BE2C (cell line): ENCODE data around the gene HMGN1.
A peak's percentile ranks its signal among the peaks of the same experiment; 100 is the strongest.

Experiments
- DNase-seq: peaks from one replicate; pipeline ENCODE4 v3.0.0-alpha.2; 2020
- H3K27me3 ChIP-seq: fragments of 250-450 bp; sonication (Bioruptor Pico); 2 replicates; pipeline ENCODE4 v1.5.1; 2020; ENCODE audit warnings: mild to moderate bottlenecking
- H3K36me3 ChIP-seq: fragments of 250-450 bp; sonication (Bioruptor Pico); 2 replicates; pipeline ENCODE4 v1.5.1; 2020; ENCODE audit warnings: mild to moderate bottlenecking
- H3K4me1 ChIP-seq: fragments of 250-450 bp; sonication (Bioruptor Pico); 2 replicates; pipeline ENCODE4 v1.5.1; 2020
- H3K4me3 ChIP-seq: 2 replicates; pipeline ENCODE4 v1.5.1; 2011; ENCODE audit warnings: low read depth, low read length
- H3K9me3 ChIP-seq: fragments of 250-450 bp; sonication (Bioruptor Pico); 2 replicates; pipeline ENCODE4 v1.5.1; 2020
- TF ChIP-seq, protein P1 (sequence below): IDR thresholded peaks from 2 replicates; pipeline ENCODE4 v1.5.1; 2012; ENCODE audit warnings: mild to moderate bottlenecking, low read depth, low read length

Gene HMGN1

GRCh38 chr21:39332175-39332574 lies 16.7 kb downstream of the HMGN1 start:
- no peaks in the 10 kb centered on the region for H3K9me3 ChIP-seq
- no peak overlapping the region; the same call in 1 of the 2 replicates for H3K4me3 ChIP-seq
- no peaks in the 10 kb centered on the region for H3K4me1 ChIP-seq
- TF ChIP-seq, protein P1, sequence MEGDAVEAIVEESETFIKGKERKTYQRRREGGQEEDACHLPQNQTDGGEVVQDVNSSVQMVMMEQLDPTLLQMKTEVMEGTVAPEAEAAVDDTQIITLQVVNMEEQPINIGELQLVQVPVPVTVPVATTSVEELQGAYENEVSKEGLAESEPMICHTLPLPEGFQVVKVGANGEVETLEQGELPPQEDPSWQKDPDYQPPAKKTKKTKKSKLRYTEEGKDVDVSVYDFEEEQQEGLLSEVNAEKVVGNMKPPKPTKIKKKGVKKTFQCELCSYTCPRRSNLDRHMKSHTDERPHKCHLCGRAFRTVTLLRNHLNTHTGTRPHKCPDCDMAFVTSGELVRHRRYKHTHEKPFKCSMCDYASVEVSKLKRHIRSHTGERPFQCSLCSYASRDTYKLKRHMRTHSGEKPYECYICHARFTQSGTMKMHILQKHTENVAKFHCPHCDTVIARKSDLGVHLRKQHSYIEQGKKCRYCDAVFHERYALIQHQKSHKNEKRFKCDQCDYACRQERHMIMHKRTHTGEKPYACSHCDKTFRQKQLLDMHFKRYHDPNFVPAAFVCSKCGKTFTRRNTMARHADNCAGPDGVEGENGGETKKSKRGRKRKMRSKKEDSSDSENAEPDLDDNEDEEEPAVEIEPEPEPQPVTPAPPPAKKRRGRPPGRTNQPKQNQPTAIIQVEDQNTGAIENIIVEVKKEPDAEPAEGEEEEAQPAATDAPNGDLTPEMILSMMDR, result no peak
- H3K27me3 ChIP-seq, result no peaks in the 10 kb centered on the region
- no peaks in the 10 kb centered on the region for H3K36me3 ChIP-seq
- DNase-seq, result peak; percentile 37

DNA sequence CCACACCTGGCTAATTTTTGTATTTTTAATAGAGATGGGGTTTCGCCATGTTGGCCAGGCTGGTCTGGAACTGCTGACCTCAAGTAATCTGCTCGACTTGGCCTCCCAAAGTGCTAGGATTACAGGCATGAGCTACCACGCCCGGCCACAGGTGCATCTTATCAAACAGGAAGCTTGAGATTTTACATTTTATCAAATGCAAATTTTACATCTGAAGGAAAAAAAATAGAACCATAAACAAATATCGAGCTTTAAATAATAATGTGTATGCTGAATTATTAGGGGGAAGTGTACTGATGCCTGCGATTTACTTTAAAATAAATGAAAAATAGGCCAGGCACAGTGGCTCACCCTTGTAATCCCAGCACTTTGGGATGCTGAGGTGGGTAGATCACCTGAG lies 18.9 kb downstream of the HMGN1 start:
- H3K27me3 ChIP-seq, result no peaks in the 10 kb centered on the region
- TF ChIP-seq, protein P1, result no peak
- no peaks in the 10 kb centered on the region for H3K36me3 ChIP-seq
- H3K9me3 ChIP-seq, result no peaks in the 10 kb centered on the region
- no peak overlapping the region for H3K4me3 ChIP-seq
- no peak for DNase-seq
- H3K4me1 ChIP-seq, result no peaks in the 10 kb centered on the region

- TF ChIP-seq, protein P1, result no peak
- no peaks in the 10 kb centered on the region for H3K27me3 ChIP-seq
- no peaks in the 10 kb centered on the region for H3K4me1 ChIP-seq
- H3K36me3 ChIP-seq, result no peaks in the 10 kb centered on the region
- no peaks in the 10 kb centered on the region for H3K9me3 ChIP-seq
- DNase-seq, result no peak
- no peak overlapping the region for H3K4me3 ChIP-seq
These were observed 21.2 kb downstream of the HMGN1 start for GRCh38 chr21:39327727-39328126.

- no peak for DNase-seq
- no peaks in the 10 kb centered on the region for H3K36me3 ChIP-seq
- TF ChIP-seq, protein P1, result no peak
- H3K9me3 ChIP-seq, result no peaks in the 10 kb centered on the region
- no peaks in the 10 kb centered on the region for H3K27me3 ChIP-seq
- no peak overlapping the region for H3K4me3 ChIP-seq
- no peaks in the 10 kb centered on the region for H3K4me1 ChIP-seq
These were observed 22.1 kb downstream of the HMGN1 start for GRCh38 chr21:39326607-39327307.

DNA sequence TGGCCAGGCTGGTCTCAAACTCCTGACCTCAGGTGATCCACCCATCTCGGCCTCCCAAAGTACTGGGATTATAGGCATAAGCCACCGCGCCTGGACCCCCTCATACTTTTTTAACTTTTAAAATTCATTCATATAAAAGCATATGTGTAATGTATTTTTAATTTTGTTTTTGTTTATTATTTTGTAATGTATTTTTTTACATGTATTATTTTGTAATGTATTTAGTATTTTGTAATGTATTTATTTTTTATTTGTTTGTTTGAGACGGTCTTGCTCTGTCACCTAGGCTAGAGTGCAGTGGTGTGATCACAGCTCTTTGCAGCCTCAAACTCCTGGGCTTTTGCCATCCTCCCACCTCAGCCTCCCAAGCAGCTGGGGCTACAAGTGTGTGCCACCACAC lies 23.4 kb downstream of the HMGN1 start:
- DNase-seq, result no peak
- Histone ChIP-seq H3K27me3 (no peaks in the 10 kb centered on the region), H3K36me3 (no peaks in the 10 kb centered on the region), H3K9me3 (no peaks in the 10 kb centered on the region), H3K4me1 (no peaks in the 10 kb centered on the region), H3K4me3 (no peak overlapping the region)
- TF ChIP-seq, protein P1, result no peak

DNA sequence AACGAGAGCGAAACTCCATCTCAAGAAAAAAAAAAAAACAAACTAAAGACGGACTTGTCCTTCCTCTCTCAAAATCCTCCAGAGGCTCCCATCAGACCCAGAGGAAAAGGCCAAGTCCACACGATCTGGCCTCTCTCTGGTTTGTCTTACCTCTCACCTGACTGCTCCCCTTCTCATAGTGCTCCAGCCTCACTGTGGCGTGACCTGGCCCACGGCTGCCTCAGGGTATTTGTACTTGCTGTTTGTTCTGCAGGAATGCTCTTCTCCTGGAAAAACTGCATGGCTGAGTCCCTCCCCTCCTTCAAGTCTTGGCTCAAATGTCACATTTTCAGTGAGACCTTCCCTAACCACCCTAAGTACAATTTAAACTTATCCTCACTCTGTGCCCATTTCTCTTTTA lies 27.5 kb downstream of the HMGN1 start:
- TF ChIP-seq, protein P1, result no peak
- Histone ChIP-seq H3K4me3 (no peak overlapping the region), H3K4me1 (no peaks in the 10 kb centered on the region)

More for the DNA sequence above, 27.5 kb downstream of the HMGN1 start:
- Histone ChIP-seq H3K9me3 (no peaks in the 10 kb centered on the region), H3K27me3 (no peaks in the 10 kb centered on the region), H3K36me3 (no peaks in the 10 kb centered on the region)
- no peak for DNase-seq
